Liver (tissue), 9 donors: ENCODE measurements around the gene GAS7. TPM values are rescaled to one million over a fixed set of nuclear protein-coding genes. Genes with fewer than 3 reads are reported as not detected.

ENCODE experiments used
- DNase-seq: peaks from one replicate; pipeline ENCODE4 v3.0.0-alpha.2; 2017; ENCODE audit warnings: low spot score
- H3K27ac ChIP-seq, 2 donors: one replicate each; pipeline ENCODE4 v1.7.0; 2013; ENCODE audit warnings: inconsistent platforms in 2 of 2, low read length in 2 of 2, control low read depth in 1 of 2, low read depth in 1 of 2, mild to moderate bottlenecking in 1 of 2
- H3K27me3 ChIP-seq, 4 donors: one replicate each; pipeline versions ENCODE4 v1.6.1 to v1.7.0; 2013; ENCODE audit warnings: low read length in 3 of 4, inconsistent platforms in 1 of 4, mild to moderate bottlenecking in 1 of 4, moderate library complexity in 1 of 4; ENCODE audit not compliant: control insufficient read depth in 4 of 4, insufficient read depth in 4 of 4
- H3K36me3 ChIP-seq, 4 donors: one replicate each; pipeline versions ENCODE4 v1.6.1 to v1.7.0; 2013; ENCODE audit warnings: low read length in 3 of 4, mild to moderate bottlenecking in 3 of 4, low read depth in 1 of 4, moderate library complexity in 1 of 4; ENCODE audit not compliant: control insufficient read depth in 4 of 4, insufficient read depth in 3 of 4
- H3K4me1 ChIP-seq, 4 donors: one replicate each; pipeline versions ENCODE4 v1.6.1 to v1.7.0; 2013; ENCODE audit warnings: low read length in 3 of 4, mild to moderate bottlenecking in 3 of 4, moderate library complexity in 1 of 4; ENCODE audit not compliant: control insufficient read depth in 4 of 4, insufficient read depth in 4 of 4
- H3K4me3 ChIP-seq, 3 donors: one replicate each; pipeline versions ENCODE4 v1.6.1 to v1.7.0; 2013; ENCODE audit warnings: low read length in 3 of 3, control low read depth in 1 of 3, low read depth in 1 of 3, mild to moderate bottlenecking in 1 of 3
- H3K9ac ChIP-seq, 2 donors: one replicate each; pipeline ENCODE4 v1.7.0; 2013; ENCODE audit warnings: low read length in 2 of 2, mild to moderate bottlenecking in 2 of 2, moderate library complexity in 2 of 2, control low read depth in 1 of 2, low read depth in 1 of 2
- H3K9me3 ChIP-seq, 4 donors: one replicate each; pipeline versions ENCODE4 v1.6.1 to v1.7.0; 2013; ENCODE audit warnings: low read length in 3 of 4; ENCODE audit not compliant: control insufficient read depth in 4 of 4
- ATF3 ChIP-seq: IDR thresholded peaks from 2 replicates; pipeline ENCODE4 v1.6.1; 2016; ENCODE audit warnings: antibody characterized with exemption
- CTCF ChIP-seq: fragments of 150-350 bp; IDR thresholded peaks from 2 replicates; pipeline ENCODE4 v1.5.1; 2017; ENCODE audit warnings: improper control_type of control experiment, low read depth, low read length; ENCODE audit not compliant: missing input control
- EGR1 ChIP-seq, 2 donors: IDR thresholded peaks; 2 replicates each; pipeline ENCODE4 v1.6.1; 2016 to 2018; ENCODE audit warnings: antibody characterized with exemption in 2 of 2, low read depth in 2 of 2
- FOXA1 ChIP-seq: IDR thresholded peaks from 2 replicates; pipeline ENCODE4 v1.6.1; 2016; ENCODE audit warnings: antibody characterized with exemption
- FOXA2 ChIP-seq: IDR thresholded peaks from 2 replicates; pipeline ENCODE4 v1.6.1; 2016; ENCODE audit warnings: antibody characterized with exemption
- GABPA ChIP-seq, 2 donors: IDR thresholded peaks in 1 of 2; conservative IDR thresholded peaks in 1 of 2; 2 replicates each; pipeline ENCODE4 v1.6.1; 2016; ENCODE audit warnings: antibody characterized with exemption in 2 of 2, mild to moderate bottlenecking in 1 of 2, moderate library complexity in 1 of 2
- HNF4A ChIP-seq, 2 donors: conservative IDR thresholded peaks; 2 replicates each; pipeline ENCODE4 v1.6.1; 2016; ENCODE audit warnings: antibody characterized with exemption in 2 of 2, mild to moderate bottlenecking in 2 of 2
- HNF4G ChIP-seq: IDR thresholded peaks from 2 replicates; pipeline ENCODE4 v1.6.1; 2016; ENCODE audit warnings: antibody characterized with exemption
- JUND ChIP-seq, 2 donors: IDR thresholded peaks; 2 replicates each; pipeline ENCODE4 v1.6.1; 2016; ENCODE audit warnings: antibody characterized with exemption in 2 of 2
- MAX ChIP-seq: IDR thresholded peaks from 2 replicates; pipeline ENCODE4 v1.6.1; 2016; ENCODE audit warnings: antibody characterized with exemption
- NR2F2 ChIP-seq: IDR thresholded peaks from 2 replicates; pipeline ENCODE4 v1.6.1; 2016; ENCODE audit warnings: antibody characterized with exemption
- RAD21 ChIP-seq, 2 donors: IDR thresholded peaks; 2 replicates each; pipeline ENCODE4 v1.6.1; 2016; ENCODE audit warnings: antibody characterized with exemption in 2 of 2, mild to moderate bottlenecking in 2 of 2
- REST ChIP-seq: IDR thresholded peaks from 2 replicates; pipeline ENCODE4 v1.6.1; 2016; ENCODE audit warnings: antibody characterized with exemption, mild to moderate bottlenecking
- SP1 ChIP-seq: IDR thresholded peaks from 2 replicates; pipeline ENCODE4 v1.6.1; 2018; ENCODE audit warnings: antibody characterized with exemption, mild to moderate bottlenecking
- TAF1 ChIP-seq: conservative IDR thresholded peaks from 2 replicates; pipeline ENCODE4 v1.6.1; 2016; ENCODE audit warnings: antibody characterized with exemption, mild to moderate bottlenecking
- YY1 ChIP-seq: IDR thresholded peaks from 2 replicates; pipeline ENCODE4 v1.6.1; 2016; ENCODE audit warnings: antibody characterized with exemption, mild to moderate bottlenecking
- ZBTB33 ChIP-seq: IDR thresholded peaks from 2 replicates; pipeline ENCODE4 v1.6.1; 2016; ENCODE audit warnings: antibody characterized with exemption
- WGBS: extraction: QIAGEN DNeasy Blood & Tissue Kit; methylation state at CpG from one replicate; pipeline ENCODE4 v1.1.7; 2013; 5-methylcytosine and 5-hydroxymethylcytosine counted together
- polyA plus RNA-seq, 2 donors: library from polyadenylated mRNA; stranded (reverse) in 1 of 2; unstranded in 1 of 2; fragments of 200-250 nt in 1 of 2; fragments of >200 nt in 1 of 2; fragmentation: Nextera tagmentation in 1 of 2; extraction: Ambion mirVana in 1 of 2; gene quantifications; one replicate each; pipeline versions ENCODE4 v1.2.1 to v1.2.3, GENCODE V29; 2013 to 2015
- total RNA-seq, 2 donors: library from RNA; depleted of rRNA; stranded (reverse); fragments of >200 nt; gene quantifications; one replicate each; pipeline ENCODE4 v1.2.3, GENCODE V29; 2014
- donor health status: healthy.
- donor health status: healthy.
- donor health status: healthy.
- donor health status: healthy.
- donor health status: healthy.

The GAS7 gene
- total and polyA plus RNA-seq, 4 donors = 0.79 to 6.1 (median 2.5) TPM

GRCh38 chr17:10116753-10117420 lies 81.5 kb downstream of the GAS7 start (continued):
- TF ChIP-seq ZBTB33 (no peak), SP1 (no peak), MAX (no peak), FOXA2 (no peak)

GRCh38 chr17:10116267-10116666 lies 82.1 kb downstream of the GAS7 start:
- no peak for DNase-seq
- H3K27ac ChIP-seq = no peak overlapping the region
- H3K4me1 ChIP-seq = peaks cover 0 to 2% (median 0%) of the 10 kb centered on the region in 4 donors
- no peaks in the 10 kb centered on the region for H3K36me3 ChIP-seq
- peaks cover 0 to 3% (median 0%) of the 10 kb centered on the region in 4 donors for H3K27me3 ChIP-seq
- H3K9me3 ChIP-seq = no peaks in the 10 kb centered on the region
- H3K9ac ChIP-seq = no peak overlapping the region
- TF ChIP-seq ATF3 (no peak), MAX (no peak), RAD21 (IDR thresholded peaks at IDR 0.05) (no peak), EGR1 (IDR thresholded peaks at IDR 0.05; ENCODE audit: low read depth in 2 of 2) (no peak), FOXA2 (no peak), HNF4G (no peak), NR2F2 (no peak)
- 84% methylated on average over 5 of the region's 5 CpGs for WGBS
- no peak overlapping the region for H3K4me3 ChIP-seq

GRCh38 chr17:10115536-10115932 lies 82.9 kb downstream of the GAS7 start:
- peaks cover 0 to 2% (median 0%) of the 10 kb centered on the region in 4 donors for H3K4me1 ChIP-seq
- no peak overlapping the region for H3K9ac ChIP-seq
- no peak for DNase-seq
- WGBS = 68% methylated on average over 4 of the region's 4 CpGs
- TF ChIP-seq NR2F2 (no peak), JUND (IDR thresholded peaks at IDR 0.05) (no peak), HNF4G (no peak), FOXA1 (no peak), TAF1 (no peak), SP1 (no peak), RAD21 (IDR thresholded peaks at IDR 0.05) (no peak), MAX (no peak), FOXA2 (no peak), CTCF (no peak), HNF4A (conservative IDR thresholded peaks at IDR 0.05) (no peak), YY1 (no peak), ZBTB33 (no peak), GABPA (IDR thresholded peaks at IDR 0.05 in 1 of 2, conservative IDR thresholded peaks at IDR 0.05 in 1 of 2) (no peak), REST (no peak)
- no peaks in the 10 kb centered on the region for H3K9me3 ChIP-seq
- no peaks in the 10 kb centered on the region for H3K36me3 ChIP-seq
- peaks cover 0 to 3% (median 0%) of the 10 kb centered on the region in 4 donors for H3K27me3 ChIP-seq
- no peak overlapping the region for H3K27ac ChIP-seq
- H3K4me3 ChIP-seq = no peak overlapping the region
